GM19372 (cell line): ENCODE data around the gene LRRC75B.
"Not testable (repeated sequence)": the region's sequence is repeated elsewhere in the genome, so short reads cannot be mapped to it uniquely, and the experiment has no call there.

ENCODE experiments used
- ATAC-seq: cut with Tn5 transposase; IDR thresholded peaks from one replicate; pipeline ENCODE4 v1.9.1; 2021; ENCODE audit warnings: mild to moderate bottlenecking, low read depth, moderate library complexity; ENCODE audit not compliant: unreplicated experiment

The LRRC75B gene

GRCh38 chr22:24555165-24556039 lies 37.5 kb downstream of the LRRC75B start, which contains the start of gene SNRPD3:
Gene SNRPD3, plus strand, starts transcription at chr22:24555999. Its CDS starts 1,676 bp downstream, at chr22:24557675.
- ATAC-seq: peak; percentile 74

GRCh38 chr22:24554313-24555164 lies 38.3 kb downstream of the LRRC75B start, which contains the start of gene GUCD1:
Gene GUCD1, minus strand, starts transcription at chr22:24555138. Its CDS starts 147 bp downstream, at chr22:24554991.
- no peak for ATAC-seq

- no peak for ATAC-seq
Measured at GRCh38 chr22:24553597-24554312, 39.1 kb downstream of the LRRC75B start.

- not testable (repeated sequence) for ATAC-seq
Measured at GRCh38 chr22:24552503-24553286, 40.2 kb downstream of the LRRC75B start.

DNA sequence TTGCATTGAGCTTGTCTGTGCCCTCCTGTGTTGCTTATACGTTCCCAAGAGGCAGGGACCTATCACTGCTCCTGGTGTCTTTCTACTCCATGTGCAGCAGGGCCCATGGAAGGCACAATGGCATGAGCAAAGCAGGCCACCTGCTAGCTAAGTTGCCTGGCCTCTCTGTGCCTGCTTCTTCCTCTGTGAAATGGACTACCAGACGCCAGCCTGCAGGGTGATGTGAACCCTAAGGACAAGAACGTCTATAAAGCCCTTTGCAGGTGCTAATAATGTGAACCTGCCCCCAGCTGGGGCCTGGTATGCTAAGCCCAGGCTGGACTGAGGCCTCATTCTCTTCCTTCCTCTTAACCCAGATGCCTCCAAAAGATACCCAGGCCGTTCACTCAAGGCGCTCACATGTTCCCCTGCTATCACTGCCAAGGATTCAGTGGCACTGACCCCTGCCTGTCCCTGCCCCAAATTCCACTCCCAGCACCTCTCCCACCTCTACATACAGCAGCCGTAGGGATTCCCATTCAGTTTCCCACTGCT lies 41.9 kb downstream of the LRRC75B start:
- ATAC-seq: no peak

GRCh38 chr22:24550028-24550901 lies 42.6 kb downstream of the LRRC75B start:
- ATAC-seq: no peak

GRCh38 chr22:24548812-24549211 lies 44.1 kb downstream of the LRRC75B start:
- ATAC-seq: no peak

GRCh38 chr22:24543679-24544243 lies 49.1 kb downstream of the LRRC75B start:
- no peak for ATAC-seq

- ATAC-seq: no peak
Measured at GRCh38 chr22:24543185-24543601, 49.7 kb downstream of the LRRC75B start.

DNA sequence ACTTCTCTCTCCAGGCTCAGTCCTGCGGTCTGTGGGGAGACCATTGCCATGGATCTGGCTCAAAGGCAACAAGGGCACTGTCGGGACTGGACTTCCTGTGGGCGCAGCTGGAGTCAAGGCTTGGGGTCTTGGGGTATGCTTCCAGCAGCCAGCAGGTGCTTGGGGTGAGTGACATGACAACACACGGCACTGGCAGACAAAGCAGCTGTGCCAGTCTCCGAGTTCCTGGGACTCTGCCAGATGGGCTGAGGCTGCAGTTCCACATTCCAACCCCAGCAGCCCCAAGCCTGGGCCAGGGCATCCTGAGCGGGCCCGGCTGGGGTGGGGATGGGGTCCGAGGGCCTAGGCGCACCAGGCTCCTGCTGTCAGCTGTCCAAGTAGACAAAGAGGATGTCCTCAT lies 50.2 kb downstream of the LRRC75B start:
- no peak for ATAC-seq

- no peak for ATAC-seq
Measured at GRCh38 chr22:24541681-24542515, 51.0 kb downstream of the LRRC75B start.

GRCh38 chr22:24540470-24540869 lies 52.4 kb downstream of the LRRC75B start:
- no peak for ATAC-seq

DNA sequence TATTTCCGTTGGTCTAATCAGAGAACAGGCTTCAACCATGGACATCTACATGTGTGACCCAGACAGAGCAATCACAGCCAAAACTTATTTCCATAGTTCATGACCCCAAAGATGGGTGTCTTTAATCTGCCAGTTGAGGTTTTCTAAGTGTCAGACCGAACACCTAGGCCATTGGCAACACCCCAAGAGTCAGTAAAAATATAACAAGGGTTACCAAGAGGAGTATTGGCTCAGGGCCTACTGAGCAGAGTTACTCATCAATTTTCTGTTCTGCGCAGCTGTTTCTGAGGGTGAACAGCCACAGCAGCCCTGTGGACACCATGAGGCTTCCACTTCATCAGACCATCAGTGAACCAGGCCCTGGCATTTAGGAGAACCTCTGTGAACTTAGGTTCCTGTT lies 56.8 kb downstream of the LRRC75B start:
- ATAC-seq: no peak
